Ishikawa (cell line): ENCODE data around the gene EEIG1.

ENCODE experiments used
- CREB1 ChIP-seq: IDR thresholded peaks from 2 replicates; pipeline ENCODE4 v1.6.1; 2012; ENCODE audit warnings: low read depth
- EP300 ChIP-seq: IDR thresholded peaks from 2 replicates; pipeline ENCODE4 v1.6.1; 2012; ENCODE audit warnings: borderline replicate concordance
- FOXM1 ChIP-seq: IDR thresholded peaks from 2 replicates; pipeline ENCODE4 v1.6.1; 2012; ENCODE audit warnings: low read depth, borderline replicate concordance
- MAX ChIP-seq: IDR thresholded peaks from 2 replicates; pipeline ENCODE4 v1.6.1; 2012
- RAD21 ChIP-seq: IDR thresholded peaks from 2 replicates; pipeline ENCODE4 v1.6.1; 2012; ENCODE audit warnings: low read depth
- REST ChIP-seq: IDR thresholded peaks from 2 replicates; pipeline ENCODE4 v1.6.1; 2012; ENCODE audit warnings: low read depth, mild to moderate bottlenecking
- TAF1 ChIP-seq: IDR thresholded peaks from 2 replicates; pipeline ENCODE4 v1.6.1; 2012; ENCODE audit warnings: low read depth, mild to moderate bottlenecking
- YY1 ChIP-seq: IDR thresholded peaks from 2 replicates; pipeline ENCODE4 v1.6.1; 2012; ENCODE audit warnings: low read depth
- ZBTB7A ChIP-seq: IDR thresholded peaks from 2 replicates; pipeline ENCODE4 v1.6.1; 2012; ENCODE audit warnings: low read depth

GRCh38 chr9:128027705-128028104 is 46.9 kb upstream of the EEIG1 start:
- TF ChIP-seq FOXM1 (no peak), CREB1 (no peak), MAX (no peak), YY1 (no peak), EP300 (no peak), REST (no peak), RAD21 (no peak), ZBTB7A (no peak), TAF1 (no peak)
